Hepatocyte (in vitro differentiated cells): ENCODE results near the gene RNF32. TPM values are rescaled to one million over a fixed set of nuclear protein-coding genes. Genes with fewer than 3 reads are reported as not detected.

Experiments used
- DNase-seq: peaks from one replicate; pipeline ENCODE4 v3.0.0-alpha.2; 2016; ENCODE audit warnings: low spot score
- H2AFZ ChIP-seq: fragments of 200-600 bp; sonication (generic); 2 replicates; pipeline ENCODE4 v1.6.0; 2016; ENCODE audit warnings: antibody characterized with exemption, mild to moderate bottlenecking
- H3K27ac ChIP-seq: fragments of 200-600 bp; sonication (generic); 2 replicates; pipeline ENCODE4 v1.5.1; 2016; ENCODE audit warnings: mild to moderate bottlenecking
- H3K27me3 ChIP-seq: fragments of 200-600 bp; sonication (generic); 2 replicates; pipeline ENCODE4 v1.6.1; 2016
- H3K36me3 ChIP-seq: fragments of 200-600 bp; sonication (generic); replicated peaks from 2 replicates; pipeline ENCODE4 v1.5.1; 2016; ENCODE audit warnings: low read depth; ENCODE audit not compliant: insufficient read depth
- H3K4me1 ChIP-seq: fragments of 200-600 bp; sonication (generic); 2 replicates; pipeline ENCODE4 v1.5.1; 2016; ENCODE audit warnings: mild to moderate bottlenecking, moderate library complexity; ENCODE audit not compliant: insufficient read depth
- H3K4me2 ChIP-seq: fragments of 200-600 bp; sonication (generic); 2 replicates; pipeline ENCODE4 v1.6.0; 2016
- H3K4me3 ChIP-seq: fragments of 200-600 bp; sonication (generic); 2 replicates; pipeline ENCODE4 v1.5.1; 2016; ENCODE audit warnings: mild to moderate bottlenecking
- H3K79me2 ChIP-seq: fragments of 200-600 bp; sonication (generic); 2 replicates; pipeline ENCODE4 v1.6.0; 2017; ENCODE audit warnings: mild to moderate bottlenecking
- H3K9me2 ChIP-seq: fragments of 200-600 bp; sonication (generic); replicated peaks from 2 replicates; pipeline ENCODE4 v1.6.0; 2017; ENCODE audit warnings: mild to moderate bottlenecking; ENCODE audit not compliant: insufficient read depth
- H3K9me3 ChIP-seq: fragments of 200-600 bp; sonication (generic); 2 replicates; pipeline ENCODE4 v1.5.1; 2016; ENCODE audit warnings: low read depth, mild to moderate bottlenecking
- H4K20me1 ChIP-seq: fragments of 200-600 bp; sonication (generic); 2 replicates; pipeline ENCODE4 v1.6.0; 2016; ENCODE audit warnings: mild to moderate bottlenecking; ENCODE audit not compliant: insufficient read depth, poor library complexity, severe bottlenecking
- CTCF ChIP-seq: fragments of 200-600 bp; sonication (generic); IDR thresholded peaks from 2 replicates; pipeline ENCODE4 v1.5.1; 2016; ENCODE audit warnings: antibody characterized with exemption, mild to moderate bottlenecking; ENCODE audit not compliant: poor library complexity
- EZH2 ChIP-seq: fragments of 200-600 bp; sonication (generic); IDR thresholded peaks from 2 replicates; pipeline ENCODE4 v1.6.1; 2016; ENCODE audit warnings: antibody characterized with exemption, mild to moderate bottlenecking, borderline replicate concordance
- EZH2phosphoT487 ChIP-seq: fragments of 200-600 bp; sonication (generic); IDR thresholded peaks from one replicate; pipeline ENCODE4 v1.6.1; 2018; ENCODE audit warnings: antibody characterized with exemption, mild to moderate bottlenecking, low read depth, moderate library complexity; ENCODE audit not compliant: unreplicated experiment, severe bottlenecking
- WGBS: methylation state at CpG from one replicate; pipeline ENCODE4 v1.1.6; 2016; ENCODE audit warnings: low lambda C conversion rate; ENCODE audit errors: missing lambda C conversion rate; 5-methylcytosine and 5-hydroxymethylcytosine counted together
- polyA plus RNA-seq: library from polyadenylated mRNA; unstranded; fragments of >200 nt; fragmentation: Nextera tagmentation; extraction: Ambion mirVana; gene quantifications from 2 replicates; pipeline ENCODE4 v1.2.1, GENCODE V29; 2016
- total RNA-seq: library from RNA; depleted of rRNA; stranded (reverse); fragments of >200 nt; gene quantifications from 2 replicates; pipeline ENCODE4 v1.2.3, GENCODE V29; 2014

RNF32 gene
- total and polyA plus RNA-seq, 2 experiments from 2014 or later = 1.4 to 2.9 TPM

- Histone ChIP-seq H2AFZ (no peak overlapping the region), H3K4me3 (no peak overlapping the region), H3K4me2 (no peak overlapping the region), H3K79me2 (no peaks in the 10 kb centered on the region), H3K36me3 (no peaks in the 10 kb centered on the region), H3K9me2 (no peaks in the 10 kb centered on the region), H3K4me1 (no peaks in the 10 kb centered on the region), H3K27me3 (no peaks in the 10 kb centered on the region), H4K20me1 (no peaks in the 10 kb centered on the region), H3K27ac (peak overlapping the region; percentile 60), H3K9me3 (no peaks in the 10 kb centered on the region)
- peak; percentile 29 for TF ChIP-seq CTCF
- TF ChIP-seq EZH2 = no peak
- TF ChIP-seq EZH2phosphoT487 = no peak
- 67% methylated on average over 9 of the region's 9 CpGs for WGBS
- DNase-seq = peak; percentile 65
Measured at GRCh38 chr7:156650042-156650441, 9.5 kb downstream of the RNF32 start.

GRCh38 chr7:156651474-156651873 lies 10.9 kb downstream of the RNF32 start:
- Histone ChIP-seq H3K4me3 (no peak overlapping the region), H2AFZ (no peak overlapping the region), H3K4me2 (no peak overlapping the region), H3K9me2 (no peaks in the 10 kb centered on the region), H3K27ac (no peak overlapping the region), H3K4me1 (no peaks in the 10 kb centered on the region), H3K27me3 (no peaks in the 10 kb centered on the region), H3K36me3 (no peaks in the 10 kb centered on the region), H3K79me2 (no peaks in the 10 kb centered on the region), H4K20me1 (no peaks in the 10 kb centered on the region), H3K9me3 (no peaks in the 10 kb centered on the region)
- 95% methylated on average over 4 of the region's 4 CpGs for WGBS
- no peak for TF ChIP-seq EZH2
- TF ChIP-seq EZH2phosphoT487 = no peak
- TF ChIP-seq CTCF = no peak
- no peak for DNase-seq

GRCh38 chr7:156652886-156653568 lies 12.5 kb downstream of the RNF32 start:
- Histone ChIP-seq H3K79me2 (no peaks in the 10 kb centered on the region), H3K4me3 (no peak overlapping the region), H3K4me1 (no peaks in the 10 kb centered on the region), H3K27me3 (no peaks in the 10 kb centered on the region), H4K20me1 (no peaks in the 10 kb centered on the region), H2AFZ (no peak overlapping the region), H3K36me3 (no peaks in the 10 kb centered on the region), H3K27ac (no peak overlapping the region), H3K9me2 (no peaks in the 10 kb centered on the region), H3K9me3 (no peaks in the 10 kb centered on the region), H3K4me2 (no peak overlapping the region)
- no peak for TF ChIP-seq EZH2phosphoT487
- TF ChIP-seq EZH2 = no peak
- TF ChIP-seq CTCF = no peak
- 93% methylated on average over 8 of the region's 8 CpGs for WGBS
- DNase-seq = no peak
